ENCODE measurements around the gene NPAS4.

The NPAS4 gene

GRCh38 chr11:66410191-66410590, 10.6 kb upstream of the NPAS4 start:
- Histone ChIP-seq H3K27me3 (ENCODE audit: low read depth, low read length) (peaks cover 13% of the 10 kb centered on the region; the same call in 1 of the 2 replicates), H3K4me1 (ENCODE audit: low read length) (peaks cover 3% of the 10 kb centered on the region), H3K27ac (ENCODE audit: low read length) (no peak overlapping the region), H2AFZ (ENCODE audit: low read depth, low read length) (no peak overlapping the region), H3K9me3 (ENCODE audit: insufficient read depth, low read length) (no peaks in the 10 kb centered on the region), H3K36me3 (replicated peaks; ENCODE audit: low read depth, low read length) (no peaks in the 10 kb centered on the region), H3K4me2 (ENCODE audit: low read length) (no peak overlapping the region), H3K4me3 (ENCODE audit: low read length) (no peak overlapping the region), H3K79me2 (ENCODE audit: low read length) (no peaks in the 10 kb centered on the region), H4K20me1 (ENCODE audit: insufficient read depth, low read length) (peaks cover 3% of the 10 kb centered on the region; the same call in 1 of the 2 replicates), H3K9ac (ENCODE audit: low read length) (no peak overlapping the region)
- TF ChIP-seq, protein P1, sequence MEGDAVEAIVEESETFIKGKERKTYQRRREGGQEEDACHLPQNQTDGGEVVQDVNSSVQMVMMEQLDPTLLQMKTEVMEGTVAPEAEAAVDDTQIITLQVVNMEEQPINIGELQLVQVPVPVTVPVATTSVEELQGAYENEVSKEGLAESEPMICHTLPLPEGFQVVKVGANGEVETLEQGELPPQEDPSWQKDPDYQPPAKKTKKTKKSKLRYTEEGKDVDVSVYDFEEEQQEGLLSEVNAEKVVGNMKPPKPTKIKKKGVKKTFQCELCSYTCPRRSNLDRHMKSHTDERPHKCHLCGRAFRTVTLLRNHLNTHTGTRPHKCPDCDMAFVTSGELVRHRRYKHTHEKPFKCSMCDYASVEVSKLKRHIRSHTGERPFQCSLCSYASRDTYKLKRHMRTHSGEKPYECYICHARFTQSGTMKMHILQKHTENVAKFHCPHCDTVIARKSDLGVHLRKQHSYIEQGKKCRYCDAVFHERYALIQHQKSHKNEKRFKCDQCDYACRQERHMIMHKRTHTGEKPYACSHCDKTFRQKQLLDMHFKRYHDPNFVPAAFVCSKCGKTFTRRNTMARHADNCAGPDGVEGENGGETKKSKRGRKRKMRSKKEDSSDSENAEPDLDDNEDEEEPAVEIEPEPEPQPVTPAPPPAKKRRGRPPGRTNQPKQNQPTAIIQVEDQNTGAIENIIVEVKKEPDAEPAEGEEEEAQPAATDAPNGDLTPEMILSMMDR (IDR thresholded peaks at IDR 0.05; ENCODE audit: low read depth, low read length), result no peak
- no peak for TF ChIP-seq EZH2phosphoT487 (IDR thresholded peaks at IDR 0.05; ENCODE audit: low read depth)

DNA sequence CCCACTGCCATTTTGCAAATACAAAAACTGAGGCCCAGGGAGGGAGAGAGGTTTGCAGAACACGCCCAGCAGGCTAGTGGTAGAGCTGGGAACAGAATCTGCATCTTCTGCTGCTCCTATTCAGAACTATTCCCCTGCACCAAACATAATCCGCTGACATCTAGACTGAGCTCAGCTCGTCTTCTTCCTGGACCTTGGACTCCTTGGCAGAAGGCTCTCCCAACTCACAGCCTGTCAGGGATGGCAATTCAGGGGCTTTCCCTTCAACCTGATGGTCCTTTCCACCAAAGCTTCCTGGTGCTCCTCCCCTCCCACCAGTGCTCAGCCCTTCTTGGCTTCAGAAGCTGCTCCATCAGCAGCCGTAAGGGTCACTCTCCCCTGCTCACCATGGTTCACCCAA, 9.5 kb upstream of the NPAS4 start:
- H4K20me1 ChIP-seq (ENCODE audit: insufficient read depth, low read length), result peaks cover 5% of the 10 kb centered on the region; the same call in 1 of the 2 replicates

GRCh38 chr11:66412110-66412509, 8.7 kb upstream of the NPAS4 start:
- Histone ChIP-seq H3K4me1 (ENCODE audit: low read length) (peaks cover 3% of the 10 kb centered on the region), H3K79me2 (ENCODE audit: low read length) (no peaks in the 10 kb centered on the region), H2AFZ (ENCODE audit: low read depth, low read length) (no peak overlapping the region), H3K9me3 (ENCODE audit: insufficient read depth, low read length) (no peaks in the 10 kb centered on the region), H3K4me2 (ENCODE audit: low read length) (no peak overlapping the region), H3K27me3 (ENCODE audit: low read depth, low read length) (peaks cover 11% of the 10 kb centered on the region), H4K20me1 (ENCODE audit: insufficient read depth, low read length) (peaks cover 8% of the 10 kb centered on the region; the same call in 1 of the 2 replicates), H3K27ac (ENCODE audit: low read length) (no peak overlapping the region), H3K9ac (ENCODE audit: low read length) (no peak overlapping the region), H3K36me3 (replicated peaks; ENCODE audit: low read depth, low read length) (no peaks in the 10 kb centered on the region), H3K4me3 (ENCODE audit: low read length) (no peak overlapping the region)
- TF ChIP-seq, protein P1 (IDR thresholded peaks at IDR 0.05; ENCODE audit: low read depth, low read length), result no peak
- no peak for TF ChIP-seq EZH2phosphoT487 (IDR thresholded peaks at IDR 0.05; ENCODE audit: low read depth)

More for the DNA sequence above, 9.5 kb upstream of the NPAS4 start:
- Histone ChIP-seq H3K79me2 (ENCODE audit: low read length) (no peaks in the 10 kb centered on the region), H3K4me3 (ENCODE audit: low read length) (no peak overlapping the region), H2AFZ (ENCODE audit: low read depth, low read length) (no peak overlapping the region), H3K9ac (ENCODE audit: low read length) (no peak overlapping the region), H3K4me2 (ENCODE audit: low read length) (no peak overlapping the region), H3K4me1 (ENCODE audit: low read length) (peaks cover 3% of the 10 kb centered on the region), H3K27me3 (ENCODE audit: low read depth, low read length) (peaks cover 10% of the 10 kb centered on the region; the same call in 1 of the 2 replicates), H3K9me3 (ENCODE audit: insufficient read depth, low read length) (no peaks in the 10 kb centered on the region), H3K27ac (ENCODE audit: low read length) (no peak overlapping the region), H3K36me3 (replicated peaks; ENCODE audit: low read depth, low read length) (no peaks in the 10 kb centered on the region)
- no peak for TF ChIP-seq EZH2phosphoT487 (IDR thresholded peaks at IDR 0.05; ENCODE audit: low read depth)
- TF ChIP-seq, protein P1 (IDR thresholded peaks at IDR 0.05; ENCODE audit: low read depth, low read length), result no peak

DNA sequence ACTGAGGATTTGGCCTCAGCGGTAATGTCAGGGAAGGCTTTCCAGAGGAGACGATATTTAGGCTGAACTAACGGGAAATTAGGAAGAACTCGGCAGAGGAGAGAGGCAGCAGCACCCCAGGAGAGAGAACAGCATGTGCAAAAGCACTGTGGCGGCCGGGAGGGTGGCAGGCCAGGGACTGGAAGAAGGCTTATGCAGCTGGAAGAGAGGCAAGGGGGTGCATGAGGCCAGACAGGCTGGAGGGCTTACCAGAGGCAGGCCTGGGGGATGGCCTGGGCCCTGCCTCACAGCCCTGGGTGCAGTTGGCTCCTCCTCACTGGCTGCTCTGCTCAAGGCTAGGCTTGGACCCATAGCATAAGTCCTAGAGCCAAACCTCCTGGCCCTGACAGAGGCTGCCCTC, 7.7 kb upstream of the NPAS4 start:
- Histone ChIP-seq H2AFZ (ENCODE audit: low read depth, low read length) (no peak overlapping the region), H3K9ac (ENCODE audit: low read length) (no peak overlapping the region), H3K4me2 (ENCODE audit: low read length) (no peak overlapping the region), H3K27ac (ENCODE audit: low read length) (no peak overlapping the region), H3K36me3 (replicated peaks; ENCODE audit: low read depth, low read length) (no peaks in the 10 kb centered on the region), H3K4me1 (ENCODE audit: low read length) (peaks cover 8% of the 10 kb centered on the region), H3K4me3 (ENCODE audit: low read length) (no peak overlapping the region), H3K9me3 (ENCODE audit: insufficient read depth, low read length) (no peaks in the 10 kb centered on the region), H3K79me2 (ENCODE audit: low read length) (no peaks in the 10 kb centered on the region), H4K20me1 (ENCODE audit: insufficient read depth, low read length) (peaks cover 18% of the 10 kb centered on the region), H3K27me3 (ENCODE audit: low read depth, low read length) (peaks cover 19% of the 10 kb centered on the region)
- TF ChIP-seq, protein P1 (IDR thresholded peaks at IDR 0.05; ENCODE audit: low read depth, low read length), result no peak
- no peak for TF ChIP-seq EZH2phosphoT487 (IDR thresholded peaks at IDR 0.05; ENCODE audit: low read depth)

All from OCI-LY3 (cell line).